SK-N-SH treated with all-trans-retinoic acid at 6 μM for 48 hours (cell line): Measurements from ENCODE around the gene SLC16A1.

Experiments used
- BACH2 ChIP-seq: fragments of 250-450 bp; sonication (Bioruptor Pico); IDR thresholded peaks from 2 replicates; pipeline ENCODE4 v1.9.0; 2021; ENCODE audit warnings: mild to moderate bottlenecking, borderline replicate concordance
- PPARA ChIP-seq: fragments of 250-450 bp; sonication (Bioruptor Pico); IDR thresholded peaks from 2 replicates; pipeline ENCODE4 v1.5.0; 2020; ENCODE audit warnings: mild to moderate bottlenecking, borderline replicate concordance
- RARB ChIP-seq: fragments of 250-450 bp; sonication (Bioruptor Pico); IDR thresholded peaks from 2 replicates; pipeline ENCODE4 v1.8.0; 2021; ENCODE audit warnings: mild to moderate bottlenecking, moderate library complexity
- ZFP3 ChIP-seq: fragments of 250-450 bp; sonication (Bioruptor Pico); IDR thresholded peaks from 2 replicates; pipeline ENCODE4 v1.5.0; 2020; ENCODE audit warnings: mild to moderate bottlenecking, moderate library complexity
- ZNF8 ChIP-seq: fragments of 450-650 bp; formaldehyde crosslinking; IDR thresholded peaks from 2 replicates; pipeline ENCODE4 v1.5.0; 2020; ENCODE audit warnings: mild to moderate bottlenecking, moderate library complexity
- TF ChIP-seq, protein P1 (sequence below): fragments of 250-450 bp; sonication (Bioruptor Pico); IDR thresholded peaks from 2 replicates; pipeline ENCODE4 v1.8.0; 2020; ENCODE audit warnings: mild to moderate bottlenecking, moderate library complexity, borderline replicate concordance

DNA sequence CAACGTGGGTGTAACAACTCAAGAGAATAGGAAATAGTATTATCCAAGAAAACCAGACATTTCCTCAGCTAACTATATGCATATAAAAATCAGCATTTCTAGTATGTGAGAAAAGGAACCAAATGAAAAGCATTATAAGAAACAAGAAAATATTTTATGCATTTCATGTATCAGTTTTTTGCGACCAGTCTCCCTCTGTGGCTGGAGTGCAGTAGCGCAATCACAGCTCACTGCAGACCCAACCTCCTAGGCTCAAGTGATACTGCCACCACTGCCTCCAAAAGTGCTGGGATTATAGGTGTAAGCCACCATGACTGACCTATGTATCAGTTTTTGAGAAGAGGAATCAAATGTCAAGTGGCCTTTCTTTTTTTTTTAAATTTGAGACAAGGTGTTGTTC lies 31.0 kb downstream of the SLC16A1 start:
- TF ChIP-seq PPARA (CRISPR knock-in tag) (no peak), BACH2 (CRISPR knock-in tag) (no peak), RARB (CRISPR knock-in tag) (no peak), ZFP3 (CRISPR knock-in tag) (no peak), ZNF8 (CRISPR knock-in tag) (no peak)
- TF ChIP-seq, protein P1, sequence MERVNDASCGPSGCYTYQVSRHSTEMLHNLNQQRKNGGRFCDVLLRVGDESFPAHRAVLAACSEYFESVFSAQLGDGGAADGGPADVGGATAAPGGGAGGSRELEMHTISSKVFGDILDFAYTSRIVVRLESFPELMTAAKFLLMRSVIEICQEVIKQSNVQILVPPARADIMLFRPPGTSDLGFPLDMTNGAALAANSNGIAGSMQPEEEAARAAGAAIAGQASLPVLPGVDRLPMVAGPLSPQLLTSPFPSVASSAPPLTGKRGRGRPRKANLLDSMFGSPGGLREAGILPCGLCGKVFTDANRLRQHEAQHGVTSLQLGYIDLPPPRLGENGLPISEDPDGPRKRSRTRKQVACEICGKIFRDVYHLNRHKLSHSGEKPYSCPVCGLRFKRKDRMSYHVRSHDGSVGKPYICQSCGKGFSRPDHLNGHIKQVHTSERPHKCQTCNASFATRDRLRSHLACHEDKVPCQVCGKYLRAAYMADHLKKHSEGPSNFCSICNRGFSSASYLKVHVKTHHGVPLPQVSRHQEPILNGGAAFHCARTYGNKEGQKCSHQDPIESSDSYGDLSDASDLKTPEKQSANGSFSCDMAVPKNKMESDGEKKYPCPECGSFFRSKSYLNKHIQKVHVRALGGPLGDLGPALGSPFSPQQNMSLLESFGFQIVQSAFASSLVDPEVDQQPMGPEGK (CRISPR knock-in tag) = no peak
